ENCODE measurements around the gene REXO5. TPM values are rescaled to one million over a fixed set of nuclear protein-coding genes. Genes with fewer than 3 reads are reported as not detected.

The REXO5 gene
- total RNA-seq, 1 experiment from 2014 or later, result 8.5 TPM

DNA sequence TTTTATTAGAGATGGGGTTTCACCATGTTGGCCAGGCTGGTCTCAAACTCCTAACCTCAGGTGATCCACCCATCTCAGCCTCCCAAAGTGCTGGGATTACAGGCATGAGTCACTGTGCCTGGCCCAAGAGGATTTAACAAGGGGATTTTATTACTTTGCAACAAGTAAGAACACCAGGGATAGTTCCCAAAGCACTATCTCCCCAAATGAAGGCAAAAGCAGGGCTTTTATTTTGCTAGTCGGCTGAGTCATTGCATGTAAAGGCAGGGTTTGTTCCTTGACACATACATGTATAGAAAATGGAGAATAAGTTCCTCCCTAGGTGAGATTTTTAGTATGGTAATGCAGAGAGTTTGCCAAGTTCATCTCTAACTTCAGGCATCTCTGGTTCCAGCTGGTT, 24.0 kb downstream of the REXO5 start:
- no peak overlapping the region for H3K27ac Mint-ChIP-seq
- peaks cover 25% of the 10 kb centered on the region for H3K36me3 Mint-ChIP-seq
- no peaks in the 10 kb centered on the region for H3K4me1 Mint-ChIP-seq
- ChIA-PET POLR2A (no interaction called here), CTCF (no interaction called here)
- ATAC-seq (no peak), DNase-seq (ENCODE audit: low spot score) (no peak)
- no peaks in the 10 kb centered on the region for H3K9me3 Mint-ChIP-seq
- no peak overlapping the region for H3K4me3 Mint-ChIP-seq
- no peak for TF ChIP-seq NFE2L1 (CRISPR knock-in tag; IDR thresholded peaks at IDR 0.05)
- TF ChIP-seq CREB1 (CRISPR knock-in tag; IDR thresholded peaks at IDR 0.05), result no peak
- TF ChIP-seq RORB (CRISPR knock-in tag; IDR thresholded peaks at IDR 0.05), result no peak
- no peak for TF ChIP-seq ATF1 (CRISPR knock-in tag; IDR thresholded peaks at IDR 0.05)
- TF ChIP-seq, protein P1, sequence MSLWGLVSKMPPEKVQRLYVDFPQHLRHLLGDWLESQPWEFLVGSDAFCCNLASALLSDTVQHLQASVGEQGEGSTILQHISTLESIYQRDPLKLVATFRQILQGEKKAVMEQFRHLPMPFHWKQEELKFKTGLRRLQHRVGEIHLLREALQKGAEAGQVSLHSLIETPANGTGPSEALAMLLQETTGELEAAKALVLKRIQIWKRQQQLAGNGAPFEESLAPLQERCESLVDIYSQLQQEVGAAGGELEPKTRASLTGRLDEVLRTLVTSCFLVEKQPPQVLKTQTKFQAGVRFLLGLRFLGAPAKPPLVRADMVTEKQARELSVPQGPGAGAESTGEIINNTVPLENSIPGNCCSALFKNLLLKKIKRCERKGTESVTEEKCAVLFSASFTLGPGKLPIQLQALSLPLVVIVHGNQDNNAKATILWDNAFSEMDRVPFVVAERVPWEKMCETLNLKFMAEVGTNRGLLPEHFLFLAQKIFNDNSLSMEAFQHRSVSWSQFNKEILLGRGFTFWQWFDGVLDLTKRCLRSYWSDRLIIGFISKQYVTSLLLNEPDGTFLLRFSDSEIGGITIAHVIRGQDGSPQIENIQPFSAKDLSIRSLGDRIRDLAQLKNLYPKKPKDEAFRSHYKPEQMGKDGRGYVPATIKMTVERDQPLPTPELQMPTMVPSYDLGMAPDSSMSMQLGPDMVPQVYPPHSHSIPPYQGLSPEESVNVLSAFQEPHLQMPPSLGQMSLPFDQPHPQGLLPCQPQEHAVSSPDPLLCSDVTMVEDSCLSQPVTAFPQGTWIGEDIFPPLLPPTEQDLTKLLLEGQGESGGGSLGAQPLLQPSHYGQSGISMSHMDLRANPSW (CRISPR knock-in tag; conservative IDR thresholded peaks at IDR 0.05; ENCODE audit: low read depth), result no peak
- TF ChIP-seq, protein P2, sequence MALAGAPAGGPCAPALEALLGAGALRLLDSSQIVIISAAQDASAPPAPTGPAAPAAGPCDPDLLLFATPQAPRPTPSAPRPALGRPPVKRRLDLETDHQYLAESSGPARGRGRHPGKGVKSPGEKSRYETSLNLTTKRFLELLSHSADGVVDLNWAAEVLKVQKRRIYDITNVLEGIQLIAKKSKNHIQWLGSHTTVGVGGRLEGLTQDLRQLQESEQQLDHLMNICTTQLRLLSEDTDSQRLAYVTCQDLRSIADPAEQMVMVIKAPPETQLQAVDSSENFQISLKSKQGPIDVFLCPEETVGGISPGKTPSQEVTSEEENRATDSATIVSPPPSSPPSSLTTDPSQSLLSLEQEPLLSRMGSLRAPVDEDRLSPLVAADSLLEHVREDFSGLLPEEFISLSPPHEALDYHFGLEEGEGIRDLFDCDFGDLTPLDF (CRISPR knock-in tag; IDR thresholded peaks at IDR 0.05), result no peak
- TF ChIP-seq GABPB1 (CRISPR knock-in tag; IDR thresholded peaks at IDR 0.05), result no peak
- TF ChIP-seq, protein P3, sequence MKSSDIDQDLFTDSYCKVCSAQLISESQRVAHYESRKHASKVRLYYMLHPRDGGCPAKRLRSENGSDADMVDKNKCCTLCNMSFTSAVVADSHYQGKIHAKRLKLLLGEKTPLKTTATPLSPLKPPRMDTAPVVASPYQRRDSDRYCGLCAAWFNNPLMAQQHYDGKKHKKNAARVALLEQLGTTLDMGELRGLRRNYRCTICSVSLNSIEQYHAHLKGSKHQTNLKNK (CRISPR knock-in tag; IDR thresholded peaks at IDR 0.05), result no peak
- TF ChIP-seq, protein P4, sequence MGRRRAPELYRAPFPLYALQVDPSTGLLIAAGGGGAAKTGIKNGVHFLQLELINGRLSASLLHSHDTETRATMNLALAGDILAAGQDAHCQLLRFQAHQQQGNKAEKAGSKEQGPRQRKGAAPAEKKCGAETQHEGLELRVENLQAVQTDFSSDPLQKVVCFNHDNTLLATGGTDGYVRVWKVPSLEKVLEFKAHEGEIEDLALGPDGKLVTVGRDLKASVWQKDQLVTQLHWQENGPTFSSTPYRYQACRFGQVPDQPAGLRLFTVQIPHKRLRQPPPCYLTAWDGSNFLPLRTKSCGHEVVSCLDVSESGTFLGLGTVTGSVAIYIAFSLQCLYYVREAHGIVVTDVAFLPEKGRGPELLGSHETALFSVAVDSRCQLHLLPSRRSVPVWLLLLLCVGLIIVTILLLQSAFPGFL (CRISPR knock-in tag; IDR thresholded peaks at IDR 0.05; ENCODE audit: borderline replicate concordance), result no peak
- no peak for TF ChIP-seq GTF2I (CRISPR knock-in tag; conservative IDR thresholded peaks at IDR 0.05)
- TF ChIP-seq TP53 (CRISPR knock-in tag; IDR thresholded peaks at IDR 0.05), result no peak
- no peak for TF ChIP-seq NFATC4 (CRISPR knock-in tag; IDR thresholded peaks at IDR 0.05)
- TF ChIP-seq CBFB (CRISPR knock-in tag; IDR thresholded peaks at IDR 0.05; ENCODE audit: low read depth), result no peak
- TF ChIP-seq, protein P5, sequence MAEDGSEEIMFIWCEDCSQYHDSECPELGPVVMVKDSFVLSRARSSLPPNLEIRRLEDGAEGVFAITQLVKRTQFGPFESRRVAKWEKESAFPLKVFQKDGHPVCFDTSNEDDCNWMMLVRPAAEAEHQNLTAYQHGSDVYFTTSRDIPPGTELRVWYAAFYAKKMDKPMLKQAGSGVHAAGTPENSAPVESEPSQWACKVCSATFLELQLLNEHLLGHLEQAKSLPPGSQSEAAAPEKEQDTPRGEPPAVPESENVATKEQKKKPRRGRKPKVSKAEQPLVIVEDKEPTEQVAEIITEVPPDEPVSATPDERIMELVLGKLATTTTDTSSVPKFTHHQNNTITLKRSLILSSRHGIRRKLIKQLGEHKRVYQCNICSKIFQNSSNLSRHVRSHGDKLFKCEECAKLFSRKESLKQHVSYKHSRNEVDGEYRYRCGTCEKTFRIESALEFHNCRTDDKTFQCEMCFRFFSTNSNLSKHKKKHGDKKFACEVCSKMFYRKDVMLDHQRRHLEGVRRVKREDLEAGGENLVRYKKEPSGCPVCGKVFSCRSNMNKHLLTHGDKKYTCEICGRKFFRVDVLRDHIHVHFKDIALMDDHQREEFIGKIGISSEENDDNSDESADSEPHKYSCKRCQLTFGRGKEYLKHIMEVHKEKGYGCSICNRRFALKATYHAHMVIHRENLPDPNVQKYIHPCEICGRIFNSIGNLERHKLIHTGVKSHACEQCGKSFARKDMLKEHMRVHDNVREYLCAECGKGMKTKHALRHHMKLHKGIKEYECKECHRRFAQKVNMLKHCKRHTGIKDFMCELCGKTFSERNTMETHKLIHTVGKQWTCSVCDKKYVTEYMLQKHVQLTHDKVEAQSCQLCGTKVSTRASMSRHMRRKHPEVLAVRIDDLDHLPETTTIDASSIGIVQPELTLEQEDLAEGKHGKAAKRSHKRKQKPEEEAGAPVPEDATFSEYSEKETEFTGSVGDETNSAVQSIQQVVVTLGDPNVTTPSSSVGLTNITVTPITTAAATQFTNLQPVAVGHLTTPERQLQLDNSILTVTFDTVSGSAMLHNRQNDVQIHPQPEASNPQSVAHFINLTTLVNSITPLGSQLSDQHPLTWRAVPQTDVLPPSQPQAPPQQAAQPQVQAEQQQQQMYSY (CRISPR knock-in tag; IDR thresholded peaks at IDR 0.05), result no peak
- TF ChIP-seq JAZF1 (CRISPR knock-in tag; IDR thresholded peaks at IDR 0.05), result no peak
- no peak for TF ChIP-seq ETV6 (CRISPR knock-in tag; IDR thresholded peaks at IDR 0.05)
- no peak for TF ChIP-seq ZBTB21 (CRISPR knock-in tag; IDR thresholded peaks at IDR 0.05; ENCODE audit: borderline replicate concordance)
- no peaks in the 10 kb centered on the region for H3K27me3 Mint-ChIP-seq (ENCODE audit: low read depth)

DNA sequence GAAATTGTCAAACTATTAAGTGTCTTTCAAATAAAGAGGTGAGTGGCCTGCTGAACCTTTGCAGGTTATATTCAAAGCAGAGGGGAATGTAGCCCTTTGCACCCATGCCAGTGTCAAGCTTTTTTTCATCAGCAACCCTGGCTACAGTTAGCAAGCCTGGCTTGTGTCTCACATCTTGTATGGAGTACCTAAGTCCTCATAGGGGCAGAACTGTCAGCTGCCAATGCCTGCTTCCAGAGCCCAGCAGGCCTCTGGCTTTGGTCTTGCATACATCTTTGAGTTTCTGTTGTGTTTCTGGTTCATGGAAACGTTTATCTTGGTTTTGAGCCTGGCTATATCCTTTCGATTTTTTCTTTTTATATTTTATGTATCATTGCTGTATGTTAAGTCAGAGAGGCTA, 26.8 kb downstream of the REXO5 start:
- Mint-ChIP-seq H3K4me3 (no peak overlapping the region), H3K4me1 (no peaks in the 10 kb centered on the region), H3K27ac (no peak overlapping the region), H3K9me3 (peaks cover 22% of the 10 kb centered on the region), H3K27me3 (ENCODE audit: low read depth) (no peaks in the 10 kb centered on the region), H3K36me3 (peaks cover 40% of the 10 kb centered on the region)
- ChIA-PET POLR2A (no interaction called here), CTCF (interaction anchor here (0.5 kb wide), 1 partner anchor 59 kb away, joined by 5 read pairs; no protein-coding TSS in a partner anchor)
- no peak for ATAC-seq
- DNase-seq (ENCODE audit: low spot score), result no peak
- TF ChIP-seq ATF1 (CRISPR knock-in tag; IDR thresholded peaks at IDR 0.05) (no peak), ETV6 (CRISPR knock-in tag; IDR thresholded peaks at IDR 0.05) (no peak), RELA (CRISPR knock-in tag; IDR thresholded peaks at IDR 0.05; ENCODE audit: borderline replicate concordance) (no peak), SMAD3 (CRISPR knock-in tag; IDR thresholded peaks at IDR 0.05; ENCODE audit: borderline replicate concordance) (no peak)
- TF ChIP-seq, protein P2 (CRISPR knock-in tag; IDR thresholded peaks at IDR 0.05), result no peak
- TF ChIP-seq, protein P6, sequence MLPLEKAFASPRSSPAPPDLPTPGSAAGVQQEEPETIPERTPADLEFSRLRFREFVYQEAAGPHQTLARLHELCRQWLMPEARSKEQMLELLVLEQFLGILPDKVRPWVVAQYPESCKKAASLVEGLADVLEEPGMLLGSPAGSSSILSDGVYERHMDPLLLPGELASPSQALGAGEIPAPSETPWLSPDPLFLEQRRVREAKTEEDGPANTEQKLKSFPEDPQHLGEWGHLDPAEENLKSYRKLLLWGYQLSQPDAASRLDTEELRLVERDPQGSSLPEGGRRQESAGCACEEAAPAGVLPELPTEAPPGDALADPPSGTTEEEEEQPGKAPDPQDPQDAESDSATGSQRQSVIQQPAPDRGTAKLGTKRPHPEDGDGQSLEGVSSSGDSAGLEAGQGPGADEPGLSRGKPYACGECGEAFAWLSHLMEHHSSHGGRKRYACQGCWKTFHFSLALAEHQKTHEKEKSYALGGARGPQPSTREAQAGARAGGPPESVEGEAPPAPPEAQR (CRISPR knock-in tag; IDR thresholded peaks at IDR 0.05), result no peak
- TF ChIP-seq, protein P5 (CRISPR knock-in tag; IDR thresholded peaks at IDR 0.05), result no peak
